Activated gamma-delta T cell (primary cell): ENCODE results near the gene MAN1A1.
"Not testable (repeated sequence)": the region's sequence is repeated elsewhere in the genome, so short reads cannot be mapped to it uniquely, and the experiment has no call there.

ENCODE experiments used
- DNase-seq: peaks from one replicate; lab custom pipeline; 2025; lab: John Stamatoyannopoulos, UW

Gene MAN1A1

DNA sequence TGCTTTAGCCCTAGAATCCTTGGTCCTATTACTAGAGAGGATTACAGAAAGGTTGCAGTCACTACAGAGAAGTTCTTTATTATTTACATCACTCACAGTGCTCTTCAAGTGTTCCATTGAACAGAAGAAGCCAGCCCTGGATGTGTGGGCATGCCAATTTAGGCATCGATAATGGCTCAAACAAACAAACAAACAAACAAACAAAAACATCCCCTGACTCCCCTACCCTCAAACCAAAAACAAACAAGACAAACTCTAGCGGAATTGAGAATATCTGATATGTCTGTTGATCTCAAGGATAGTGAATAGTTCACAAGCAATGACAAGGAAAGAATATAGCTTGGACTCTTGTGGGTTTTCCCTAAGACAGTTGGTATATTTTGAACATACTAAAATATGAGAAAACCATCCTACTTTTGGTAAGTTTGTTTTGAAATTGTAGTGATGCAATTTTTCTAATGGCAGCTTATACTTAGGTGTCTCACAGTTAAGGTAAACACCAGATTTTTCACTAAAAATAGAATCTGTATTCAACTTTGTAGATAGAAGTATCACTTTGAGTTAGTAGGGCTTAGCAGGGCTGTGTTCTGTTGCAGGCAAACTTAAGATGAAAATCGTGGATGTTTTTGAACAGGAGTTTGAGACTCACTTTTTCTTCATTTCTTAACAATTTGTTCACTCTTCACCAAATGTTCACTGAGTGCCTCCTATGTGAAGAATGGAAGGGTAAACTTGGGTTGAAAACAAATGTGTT, 178.3 kb downstream of the MAN1A1 start:
- no peak for DNase-seq

DNA sequence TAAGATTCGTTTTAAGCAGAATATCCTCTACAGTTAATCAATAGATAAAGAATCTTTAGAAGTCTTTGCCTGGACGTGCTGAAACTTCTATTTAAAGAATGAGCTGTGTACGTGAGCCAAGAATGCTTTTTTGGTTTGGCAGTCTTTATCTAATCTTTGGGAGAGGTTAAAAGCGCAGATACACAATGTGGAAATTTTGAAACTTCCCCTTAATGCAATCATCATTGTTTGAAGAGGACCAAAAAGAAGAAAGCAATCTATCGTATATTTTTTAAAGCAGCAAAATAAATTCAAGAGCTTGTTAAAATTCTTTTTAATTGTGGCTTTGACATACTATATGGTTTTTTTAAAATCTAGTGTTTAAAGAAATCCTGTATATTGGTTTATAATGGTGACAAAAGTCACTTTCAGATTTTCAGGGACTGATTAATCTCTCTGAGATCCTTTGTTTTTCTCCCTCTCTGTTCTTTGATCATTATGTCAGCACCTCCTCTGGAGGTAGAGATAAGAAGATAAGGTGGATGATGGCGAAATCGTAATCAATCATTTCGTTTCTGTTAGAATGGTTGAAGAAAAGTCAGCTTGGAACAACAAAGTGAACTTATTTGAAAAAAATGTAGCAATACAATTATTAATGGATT, 179.0 kb downstream of the MAN1A1 start:
- no peak for DNase-seq

DNA sequence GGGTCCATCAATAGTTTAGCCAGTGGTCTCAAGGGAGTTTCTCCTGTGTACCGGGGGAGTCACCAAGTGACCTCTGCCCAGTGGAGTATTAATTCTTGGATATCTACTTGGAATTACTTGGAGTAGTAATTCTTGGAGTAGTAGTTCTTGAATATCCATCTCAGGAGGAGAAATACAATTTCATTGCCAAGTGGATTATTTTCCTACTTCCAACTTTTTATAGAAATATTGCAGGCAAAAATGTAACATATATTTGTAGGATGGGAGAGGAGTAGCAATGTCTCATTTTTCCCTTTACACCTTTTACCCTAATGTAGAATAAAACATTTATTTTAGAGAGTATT, 179.5 kb downstream of the MAN1A1 start:
- DNase-seq: no peak

DNA sequence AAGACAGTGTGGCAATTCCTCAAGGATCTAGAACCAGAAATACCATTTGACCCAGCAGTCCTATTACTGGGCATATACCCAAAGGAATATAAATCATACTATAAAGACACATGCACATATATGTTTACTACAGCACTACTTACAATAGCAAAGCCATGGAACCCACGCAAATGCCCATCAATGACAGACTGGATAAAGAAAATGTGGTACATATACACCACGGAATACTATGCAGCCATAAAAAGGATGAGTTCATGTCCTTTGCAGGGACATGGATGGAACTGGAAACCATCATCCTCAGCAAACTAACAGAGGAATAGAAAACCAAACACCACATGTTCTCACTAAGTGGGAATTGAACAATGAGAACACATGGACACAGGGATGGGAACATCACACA, 180.2 kb downstream of the MAN1A1 start:
- not testable (repeated sequence) for DNase-seq

DNA sequence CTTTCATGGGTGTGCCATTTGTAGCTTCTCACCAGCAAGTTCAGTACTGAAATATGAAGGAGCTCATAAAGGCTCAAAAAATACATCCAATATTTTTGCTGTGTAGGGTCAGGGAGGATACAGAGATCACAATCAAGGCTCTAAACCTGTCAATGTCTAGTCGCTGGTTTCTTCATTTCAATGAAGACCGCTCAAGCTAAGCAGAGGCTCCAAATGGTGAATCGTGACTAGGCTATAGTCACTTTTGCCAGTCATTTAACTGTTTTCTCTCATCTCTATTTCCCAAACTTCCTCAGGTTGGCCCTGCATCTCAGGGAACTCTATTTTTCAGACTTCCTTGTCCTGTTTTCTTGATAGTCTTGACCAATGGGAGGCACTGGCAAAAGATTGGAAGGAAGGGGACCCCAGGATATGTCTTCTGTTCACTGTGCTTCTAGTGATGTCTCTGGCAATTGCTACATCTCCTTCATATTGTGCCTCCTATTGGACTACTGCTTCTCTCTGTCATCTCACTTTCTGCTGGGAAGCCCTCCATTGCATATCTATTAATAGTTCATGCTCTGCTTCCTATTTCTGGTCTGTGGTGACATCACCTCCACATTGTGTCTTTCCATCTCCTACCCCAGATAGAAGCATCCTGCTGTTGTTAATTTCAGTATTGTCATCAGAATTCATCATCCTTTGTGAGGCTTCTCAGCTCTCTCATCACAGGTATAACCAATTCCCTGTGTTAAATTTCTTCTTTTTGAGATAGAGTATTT, 183.4 kb downstream of the MAN1A1 start:
- DNase-seq: no peak

DNA sequence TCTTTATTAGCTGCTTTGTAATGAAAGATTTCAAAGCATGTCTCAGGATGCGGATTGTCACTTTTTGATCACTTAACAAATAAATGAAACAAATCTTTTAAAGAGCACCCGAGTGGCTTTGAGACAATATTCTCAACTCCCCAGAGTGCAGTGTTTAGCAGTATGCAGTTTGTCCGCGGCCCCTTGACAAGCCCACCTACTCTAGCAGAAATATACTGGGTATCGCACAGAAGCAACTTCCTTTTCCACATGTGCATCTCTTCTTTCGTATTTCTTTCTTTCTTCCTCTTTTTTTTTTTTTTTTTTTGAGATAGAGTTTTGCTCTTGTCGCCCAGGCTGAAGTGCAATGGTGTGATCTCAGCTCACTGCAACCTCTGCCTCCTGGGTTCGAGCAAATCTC, 186.6 kb downstream of the MAN1A1 start:
- DNase-seq: no peak

DNA sequence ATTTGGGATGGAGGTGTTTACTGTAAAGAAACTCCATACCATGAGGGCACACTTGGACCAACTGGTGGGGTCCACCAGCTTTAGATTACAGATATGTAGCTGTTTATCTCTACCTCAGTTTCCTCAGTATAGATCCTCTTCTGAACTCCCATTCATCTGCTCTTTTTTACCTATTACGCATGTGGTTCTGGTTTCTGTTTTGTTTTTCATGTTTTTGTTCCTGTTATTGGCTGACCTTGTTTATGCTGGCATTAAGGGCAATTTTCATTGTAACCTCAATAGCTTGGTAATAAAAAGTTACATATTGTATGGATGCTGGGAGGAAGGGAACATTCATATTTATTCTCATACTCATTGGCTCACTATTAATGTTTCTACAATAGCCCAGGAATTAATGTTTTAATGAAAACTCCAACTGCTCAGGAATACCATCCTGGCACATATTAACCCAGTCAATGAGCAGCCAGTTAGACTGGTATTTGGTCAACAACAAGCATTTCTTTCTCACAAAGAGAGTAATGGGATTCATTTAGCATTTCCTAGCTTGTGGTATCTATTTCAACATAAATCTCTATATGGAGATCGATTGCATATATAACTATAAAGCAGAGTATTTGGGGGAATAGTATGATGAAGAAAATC, 187.3 kb downstream of the MAN1A1 start:
- no peak for DNase-seq

DNA sequence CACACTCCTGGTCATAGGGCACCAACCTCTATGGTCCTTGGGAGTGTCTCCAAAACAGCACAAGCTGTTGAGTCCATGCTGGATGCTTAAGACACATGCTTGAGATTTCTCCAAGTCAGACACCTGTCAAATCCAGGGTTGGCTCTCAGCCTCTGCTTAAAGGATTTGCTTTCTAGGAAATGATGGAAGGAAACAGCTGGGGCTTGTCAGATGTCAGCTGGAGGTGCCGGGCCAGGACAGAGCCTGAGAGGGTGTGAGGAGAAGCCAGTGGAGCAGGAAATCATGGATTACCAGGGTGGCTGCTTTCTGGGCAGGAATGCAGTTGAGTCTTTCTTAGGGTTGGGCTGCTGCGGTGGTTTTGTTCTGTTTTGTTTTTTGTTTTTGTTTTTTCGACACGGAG, 188.1 kb downstream of the MAN1A1 start:
- DNase-seq: no peak

DNA sequence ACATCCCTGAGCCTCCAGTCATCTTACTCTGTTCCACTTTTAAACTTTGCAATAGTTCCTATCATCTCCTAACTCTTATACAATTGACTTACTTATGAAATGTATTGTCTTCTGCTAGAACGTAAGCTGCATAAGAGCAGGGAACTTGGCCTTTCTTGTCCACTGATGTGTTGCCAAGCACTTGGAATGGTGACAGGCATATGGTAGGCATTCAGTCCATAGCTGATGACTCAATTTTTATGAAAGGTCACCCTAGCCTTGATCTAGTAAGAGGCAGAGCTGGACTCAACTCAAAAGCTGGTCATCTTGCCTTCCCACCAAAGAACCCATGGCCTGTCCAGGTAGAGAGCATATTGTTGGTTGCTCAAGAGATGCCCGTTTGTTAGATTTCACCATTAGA, 188.7 kb downstream of the MAN1A1 start:
- DNase-seq: no peak

DNA sequence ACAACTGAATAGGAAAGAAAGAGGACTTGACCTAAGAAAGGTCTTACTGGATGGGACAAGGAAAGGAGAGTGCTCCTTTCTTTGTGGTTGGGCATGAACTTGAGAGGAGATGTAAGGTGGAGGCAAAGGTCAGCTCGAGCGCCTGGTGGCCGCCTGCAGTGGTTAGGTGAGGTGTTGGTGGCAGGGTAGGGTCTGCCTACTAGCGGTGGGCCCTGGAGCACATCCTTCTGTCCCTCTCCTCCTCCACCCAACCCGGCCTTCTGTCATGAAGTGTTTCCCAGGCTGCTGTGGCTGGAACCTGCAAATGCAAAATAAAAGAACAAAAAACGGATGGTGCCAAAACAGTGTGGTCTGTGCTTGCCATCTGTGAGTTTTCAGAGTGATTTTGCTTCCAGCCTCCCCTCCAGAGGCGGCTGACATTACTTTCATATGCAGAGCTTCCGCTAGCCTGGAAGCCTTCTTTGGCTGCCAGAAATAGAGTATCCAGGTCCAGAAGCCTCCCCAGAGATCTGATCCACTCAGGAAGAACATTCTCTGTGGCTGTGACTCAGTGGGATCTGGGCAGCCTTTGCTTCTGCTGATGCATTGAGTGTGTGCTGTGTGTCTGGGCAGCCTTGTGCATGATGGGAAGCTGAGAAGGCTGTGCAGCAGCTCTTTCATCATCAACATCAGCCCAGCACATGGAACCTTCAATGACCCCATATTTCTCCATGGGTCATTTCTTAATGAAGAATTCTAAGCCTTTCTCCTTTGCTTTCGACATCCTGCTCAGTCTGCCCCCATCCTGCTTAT, 191.3 kb downstream of the MAN1A1 start:
- no peak for DNase-seq

DNA sequence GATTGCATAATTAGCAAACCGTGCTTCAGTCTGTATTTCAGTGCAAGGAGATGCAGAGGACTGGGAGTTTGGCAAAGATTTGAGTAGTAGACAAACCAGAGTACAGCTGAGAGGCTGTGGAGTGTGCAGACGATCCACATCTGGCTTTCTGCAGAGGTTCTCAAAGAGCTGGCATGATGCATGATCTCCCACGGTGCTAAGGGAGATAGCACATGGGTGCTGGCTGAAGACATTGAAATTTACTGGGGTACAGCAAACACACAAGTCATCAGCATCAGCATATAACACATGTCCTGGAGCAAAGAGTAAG, 192.1 kb downstream of the MAN1A1 start:
- DNase-seq: no peak

DNA sequence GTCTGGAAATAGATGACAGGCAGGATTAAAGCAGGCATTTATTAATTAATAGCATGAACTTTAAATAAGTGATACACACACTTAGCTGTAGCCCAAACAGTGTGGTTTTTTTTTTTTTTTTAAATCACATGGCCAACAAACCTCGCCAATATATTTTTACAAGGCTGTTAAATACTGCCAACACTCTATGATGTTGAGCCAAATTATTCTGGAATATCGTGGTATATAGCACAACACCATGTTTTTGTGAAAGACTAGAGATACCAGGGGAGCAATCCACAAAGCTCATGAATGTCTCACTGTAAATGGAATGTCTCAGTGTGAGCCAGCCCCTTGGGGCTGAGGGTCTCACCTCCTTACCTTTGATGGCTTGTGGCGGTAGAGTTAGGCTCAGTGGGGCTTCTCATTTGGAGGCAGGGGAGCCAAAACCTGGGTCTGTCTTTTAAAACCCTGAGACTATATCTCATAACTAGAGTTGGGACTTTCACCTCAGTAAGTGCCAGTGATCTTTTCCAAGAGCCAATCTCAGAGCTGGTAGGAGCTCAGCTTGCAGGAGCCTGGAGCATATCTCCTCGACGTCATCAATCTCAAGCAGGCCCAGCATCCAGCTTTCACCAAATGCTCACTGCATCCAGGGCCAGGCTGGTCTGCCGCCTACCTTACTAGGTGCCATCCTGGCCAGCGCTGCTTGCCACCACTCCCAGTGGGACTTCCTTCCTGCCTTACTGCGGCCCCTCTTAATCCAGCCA, 192.6 kb downstream of the MAN1A1 start:
- DNase-seq: no peak

DNA sequence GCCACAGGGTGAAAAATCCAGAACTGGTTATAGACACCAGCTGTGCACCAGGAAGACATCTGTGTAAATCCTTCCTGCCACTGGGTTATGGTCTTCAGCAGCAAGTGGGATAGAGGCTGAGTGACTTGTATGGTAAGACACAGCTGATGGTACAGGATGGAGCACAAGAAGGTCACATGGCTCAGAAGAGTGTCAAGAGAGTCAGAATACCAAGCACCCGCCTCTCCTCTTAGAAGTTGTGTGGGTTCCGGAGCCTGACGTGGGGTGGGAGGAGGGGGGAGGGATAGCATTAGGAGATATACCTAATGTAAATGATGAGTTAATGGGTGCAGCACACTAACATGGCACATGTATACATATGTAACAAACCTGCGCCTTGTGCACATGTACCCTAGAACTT, 193.5 kb downstream of the MAN1A1 start:
- DNase-seq: not testable (repeated sequence)

DNA sequence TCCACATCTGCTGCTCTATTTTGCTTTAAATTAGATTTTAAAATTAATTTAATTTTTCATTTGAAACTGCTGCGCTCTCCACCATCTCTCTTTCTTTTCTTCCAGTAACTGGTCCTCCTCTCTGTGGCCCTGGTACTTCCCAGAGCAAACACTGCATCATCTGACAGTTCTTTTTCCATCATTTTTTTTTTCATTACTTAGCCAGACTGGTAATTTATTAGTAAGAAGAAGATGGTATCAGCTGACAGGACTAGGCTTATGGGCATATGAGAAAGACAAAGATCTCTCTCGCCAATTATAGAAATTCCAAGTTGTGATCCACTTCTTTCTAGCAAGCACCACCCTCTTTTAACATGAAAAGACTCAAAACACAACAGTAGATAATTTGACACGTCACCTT, 197.4 kb downstream of the MAN1A1 start:
- no peak for DNase-seq

DNA sequence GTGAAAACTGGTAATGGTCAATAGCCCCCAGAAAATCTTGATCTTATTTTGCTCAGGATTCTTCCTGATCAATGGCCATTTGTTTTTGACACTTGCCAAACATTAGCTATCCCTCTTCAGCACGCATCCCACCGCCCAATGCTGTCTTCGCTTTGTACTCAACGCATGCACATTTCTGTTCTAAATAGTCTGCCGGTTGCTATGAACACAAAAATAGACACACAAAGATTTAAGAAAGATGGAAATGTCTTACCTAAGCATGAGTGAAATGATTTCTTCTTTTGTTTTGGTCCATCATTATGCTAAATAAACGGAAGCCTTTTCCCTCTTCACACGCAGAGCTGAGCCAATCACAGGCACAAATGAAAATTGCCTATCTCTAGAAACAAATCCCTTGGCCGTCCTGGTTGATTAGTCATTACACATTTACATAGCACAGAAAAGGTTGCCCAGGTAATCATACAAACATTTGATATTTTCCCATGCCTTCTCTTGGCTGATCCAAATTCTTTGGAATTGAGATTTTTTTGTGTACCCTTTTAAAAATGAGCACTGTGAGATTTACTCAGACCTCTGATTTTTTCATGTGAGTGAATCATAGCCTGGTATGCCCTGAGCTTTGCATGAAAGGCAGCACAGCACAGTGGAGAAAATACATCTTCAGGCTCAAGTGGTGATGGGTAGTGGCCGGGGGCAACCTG, 200.6 kb downstream of the MAN1A1 start:
- DNase-seq: no peak

DNA sequence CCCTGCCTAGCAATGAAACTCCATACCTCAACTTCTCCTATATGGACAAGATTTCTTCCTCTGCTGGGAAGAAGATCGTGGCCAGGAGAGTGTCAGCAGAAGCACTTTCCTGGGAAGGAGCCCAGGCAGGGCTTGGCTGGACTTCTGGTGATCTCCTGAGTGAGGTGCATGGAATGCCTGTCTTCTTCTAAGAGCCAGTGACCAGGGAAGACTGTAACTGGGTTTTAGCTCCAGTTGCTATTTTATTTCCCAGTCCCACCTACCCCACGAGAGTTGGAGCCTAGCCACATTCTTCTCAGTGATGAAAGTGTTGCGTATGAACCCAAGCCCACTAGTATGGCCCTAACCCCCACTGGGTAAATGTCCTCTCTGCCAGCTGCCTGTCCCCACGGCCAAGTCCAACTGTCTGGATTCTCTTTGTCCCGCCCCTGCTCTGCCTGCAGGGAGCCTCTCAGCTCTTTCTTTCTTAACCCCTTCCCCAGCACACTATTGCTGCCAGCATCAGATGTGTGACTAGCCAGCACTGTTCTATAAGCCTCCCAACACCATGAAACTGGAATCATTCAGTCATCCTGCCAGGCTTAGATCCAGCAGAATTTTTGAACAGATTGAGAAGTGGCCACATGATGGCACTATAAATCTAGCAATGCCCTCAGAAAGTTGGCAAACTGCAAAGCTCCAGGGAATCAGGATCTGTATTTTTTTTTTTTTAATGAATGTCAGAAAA, 201.3 kb downstream of the MAN1A1 start:
- no peak for DNase-seq

DNA sequence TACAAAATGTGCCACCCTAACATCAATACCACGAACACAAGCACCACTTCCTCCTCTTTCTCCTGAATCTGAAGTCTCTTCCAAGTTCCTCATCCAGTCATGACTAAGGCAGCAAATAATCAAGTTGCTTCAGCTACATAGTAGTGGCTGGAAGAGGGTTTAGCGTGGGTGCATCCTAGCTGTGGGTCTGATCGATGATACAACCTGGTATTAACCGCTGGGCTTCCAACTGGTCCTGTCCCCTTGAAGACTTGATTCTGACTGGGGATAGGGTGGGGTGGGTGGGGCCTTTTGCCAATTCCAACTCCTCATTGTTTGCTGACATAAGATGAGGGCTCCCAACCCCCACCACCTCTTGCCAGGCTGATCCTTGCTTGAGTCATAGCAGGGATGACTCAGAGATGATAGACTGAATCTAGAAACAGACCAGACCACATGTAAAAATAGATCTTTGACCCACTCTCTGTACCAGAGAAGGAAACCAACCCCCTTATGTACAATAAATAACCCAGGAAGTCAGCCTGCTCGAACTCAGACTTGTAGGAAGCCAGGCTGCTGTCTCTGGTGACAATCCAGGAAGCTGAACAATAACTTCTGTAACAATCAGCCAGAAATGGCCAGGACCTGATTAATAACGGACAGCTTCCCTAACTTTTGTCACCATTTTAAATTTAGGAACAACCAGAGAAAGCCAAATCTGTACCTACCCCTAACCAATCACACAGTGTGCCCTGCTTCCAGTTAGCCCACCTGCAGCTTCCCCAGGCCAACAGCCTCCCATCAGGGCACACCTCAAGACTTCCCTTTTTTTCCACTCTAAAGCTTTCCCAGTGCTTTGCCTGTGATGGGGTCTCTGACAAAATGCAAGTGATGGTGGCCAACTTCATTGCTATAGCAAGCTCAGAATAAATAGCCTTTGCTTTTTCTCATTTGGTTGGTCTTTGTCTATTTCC, 202.2 kb downstream of the MAN1A1 start:
- no peak for DNase-seq

DNA sequence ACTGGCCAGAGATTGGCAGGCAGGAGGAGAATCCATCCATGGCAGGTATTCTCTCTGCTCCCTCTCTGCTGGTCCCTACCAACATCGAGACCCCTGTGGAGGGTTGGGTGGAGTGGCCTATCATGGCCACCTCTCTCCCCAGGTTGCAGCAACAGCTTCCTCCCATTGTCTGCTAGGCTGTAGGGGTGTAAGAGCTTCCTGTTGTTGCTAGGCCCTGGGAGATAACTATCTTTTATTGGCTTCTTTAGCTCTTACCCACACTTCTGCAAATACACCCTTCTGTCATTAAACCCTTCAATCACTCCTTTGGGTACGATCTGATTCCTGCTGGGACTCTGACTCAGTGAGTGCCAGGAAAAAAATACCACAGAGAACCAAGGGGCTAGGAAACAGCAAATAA, 204.4 kb downstream of the MAN1A1 start:
- DNase-seq: no peak

DNA sequence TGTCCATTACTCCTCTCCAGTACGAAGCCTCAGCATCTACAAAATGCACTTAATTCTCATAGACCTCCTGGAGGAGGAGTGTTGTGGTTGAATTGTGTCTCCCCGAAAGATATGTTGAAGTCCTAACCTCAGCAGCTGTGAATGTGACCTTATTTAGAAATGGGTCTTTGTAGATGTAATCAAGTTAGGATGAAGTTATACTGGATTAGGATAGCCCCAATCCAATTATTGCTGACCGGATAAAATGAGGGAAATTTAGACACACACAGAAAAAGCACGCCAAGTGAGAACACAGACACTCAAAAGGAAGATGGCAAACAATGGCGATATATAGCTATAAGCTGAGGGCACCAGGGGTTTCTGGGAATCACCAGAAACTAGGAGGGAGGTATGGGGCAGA, 206.9 kb downstream of the MAN1A1 start:
- DNase-seq: no peak
